ENCODE measurements around the gene GAMT. TPM values are rescaled to one million over a fixed set of nuclear protein-coding genes. Genes with fewer than 3 reads are reported as not detected.

The GAMT gene
- total RNA-seq, 1 donor from 2014 or later: 21.7 TPM

GRCh38 chr19:1377176-1377964 lies 24.0 kb downstream of the GAMT start:
- Mint-ChIP-seq H3K4me1 (ENCODE audit: low read depth) (no peaks in the 10 kb centered on the region), H3K27me3 (ENCODE audit: insufficient read depth) (peaks cover 2% of the 10 kb centered on the region), H3K36me3 (ENCODE audit: low read depth) (peaks cover 10% of the 10 kb centered on the region), H3K27ac (no peak overlapping the region), H3K9me3 (no peaks in the 10 kb centered on the region), H3K4me3 (no peak overlapping the region)
- DNase-seq (ENCODE audit: low spot score): no peak
- intact Hi-C loops (cut with micrococcal nuclease): no loop called here

- H3K27ac Mint-ChIP-seq: no peak overlapping the region
- peaks cover under 1% of the 10 kb centered on the region for H3K27me3 Mint-ChIP-seq (ENCODE audit: insufficient read depth)
Observed at GRCh38 chr19:1376415-1376805, 24.9 kb downstream of the GAMT start.

GRCh38 chr19:1374250-1374577 lies 27.1 kb downstream of the GAMT start:
- intact Hi-C loops (cut with micrococcal nuclease): no loop called here
- DNase-seq (ENCODE audit: low spot score): no peak
- Mint-ChIP-seq H3K27me3 (ENCODE audit: insufficient read depth) (no peaks in the 10 kb centered on the region), H3K36me3 (ENCODE audit: low read depth) (peaks cover 10% of the 10 kb centered on the region), H3K27ac (no peak overlapping the region), H3K9me3 (no peaks in the 10 kb centered on the region), H3K4me1 (ENCODE audit: low read depth) (no peaks in the 10 kb centered on the region), H3K4me3 (no peak overlapping the region)

More at GRCh38 chr19:1376415-1376805, 24.9 kb downstream of the GAMT start:
- H3K36me3 Mint-ChIP-seq (ENCODE audit: low read depth): peaks cover 10% of the 10 kb centered on the region
- H3K4me1 Mint-ChIP-seq (ENCODE audit: low read depth): no peaks in the 10 kb centered on the region
- H3K9me3 Mint-ChIP-seq: no peaks in the 10 kb centered on the region
- intact Hi-C loops (cut with micrococcal nuclease): no loop called here
- no peak overlapping the region for H3K4me3 Mint-ChIP-seq
- DNase-seq (ENCODE audit: low spot score): no peak

GRCh38 chr19:1373534-1374249 lies 27.6 kb downstream of the GAMT start:
- peaks cover 10% of the 10 kb centered on the region for H3K36me3 Mint-ChIP-seq (ENCODE audit: low read depth)
- H3K4me1 Mint-ChIP-seq (ENCODE audit: low read depth): no peaks in the 10 kb centered on the region
- no peak overlapping the region for H3K4me3 Mint-ChIP-seq
- no peaks in the 10 kb centered on the region for H3K27me3 Mint-ChIP-seq (ENCODE audit: insufficient read depth)
- no peaks in the 10 kb centered on the region for H3K9me3 Mint-ChIP-seq
- no peak for DNase-seq (ENCODE audit: low spot score)
- H3K27ac Mint-ChIP-seq: no peak overlapping the region
- intact Hi-C loops (cut with micrococcal nuclease): no loop called here

GRCh38 chr19:1373042-1373533 lies 28.3 kb downstream of the GAMT start:
- Mint-ChIP-seq H3K9me3 (no peaks in the 10 kb centered on the region), H3K4me1 (ENCODE audit: low read depth) (no peaks in the 10 kb centered on the region), H3K27ac (no peak overlapping the region), H3K4me3 (no peak overlapping the region), H3K36me3 (ENCODE audit: low read depth) (peaks cover 10% of the 10 kb centered on the region), H3K27me3 (ENCODE audit: insufficient read depth) (no peaks in the 10 kb centered on the region)
- DNase-seq (ENCODE audit: low spot score): no peak
- intact Hi-C loops (cut with micrococcal nuclease): no loop called here

GRCh38 chr19:1370579-1371361 lies 30.6 kb downstream of the GAMT start:
- DNase-seq (ENCODE audit: low spot score): no peak
- intact Hi-C loops (cut with micrococcal nuclease): no loop called here
- Mint-ChIP-seq H3K27ac (no peak overlapping the region), H3K27me3 (ENCODE audit: insufficient read depth) (no peaks in the 10 kb centered on the region), H3K36me3 (ENCODE audit: low read depth) (peaks cover 12% of the 10 kb centered on the region), H3K9me3 (no peaks in the 10 kb centered on the region), H3K4me1 (ENCODE audit: low read depth) (no peaks in the 10 kb centered on the region), H3K4me3 (no peak overlapping the region)

GRCh38 chr19:1369214-1369805 lies 32.0 kb downstream of the GAMT start:
- intact Hi-C loops (cut with micrococcal nuclease): no loop called here
- Mint-ChIP-seq H3K27me3 (ENCODE audit: insufficient read depth) (no peaks in the 10 kb centered on the region), H3K27ac (no peak overlapping the region), H3K4me3 (no peak overlapping the region), H3K4me1 (ENCODE audit: low read depth) (peaks cover 3% of the 10 kb centered on the region), H3K36me3 (ENCODE audit: low read depth) (peaks cover 10% of the 10 kb centered on the region), H3K9me3 (no peaks in the 10 kb centered on the region)
- DNase-seq (ENCODE audit: low spot score): no peak

GRCh38 chr19:1366899-1367870 lies 34.2 kb downstream of the GAMT start:
- Mint-ChIP-seq H3K4me3 (no peak overlapping the region), H3K27me3 (ENCODE audit: insufficient read depth) (no peaks in the 10 kb centered on the region), H3K9me3 (no peaks in the 10 kb centered on the region), H3K36me3 (ENCODE audit: low read depth) (peaks cover 7% of the 10 kb centered on the region), H3K4me1 (ENCODE audit: low read depth) (peaks cover 25% of the 10 kb centered on the region), H3K27ac (no peak overlapping the region)
- intact Hi-C loops (cut with micrococcal nuclease): no loop called here
- no peak for DNase-seq (ENCODE audit: low spot score)

- Mint-ChIP-seq H3K9me3 (no peaks in the 10 kb centered on the region), H3K4me3 (no peak overlapping the region), H3K27ac (no peak overlapping the region), H3K27me3 (ENCODE audit: insufficient read depth) (no peaks in the 10 kb centered on the region), H3K36me3 (ENCODE audit: low read depth) (peaks cover 10% of the 10 kb centered on the region), H3K4me1 (ENCODE audit: low read depth) (peaks cover 28% of the 10 kb centered on the region)
- intact Hi-C loops (cut with micrococcal nuclease): no loop called here
- DNase-seq (ENCODE audit: low spot score): no peak
Observed at GRCh38 chr19:1366296-1366695, 35.0 kb downstream of the GAMT start.

GRCh38 chr19:1365319-1366269 lies 35.7 kb downstream of the GAMT start:
- no peak for DNase-seq (ENCODE audit: low spot score)
- Mint-ChIP-seq H3K4me3 (no peak overlapping the region), H3K27me3 (ENCODE audit: insufficient read depth) (no peaks in the 10 kb centered on the region), H3K27ac (no peak overlapping the region), H3K4me1 (ENCODE audit: low read depth) (peaks cover 28% of the 10 kb centered on the region), H3K9me3 (no peaks in the 10 kb centered on the region), H3K36me3 (ENCODE audit: low read depth) (peaks cover 10% of the 10 kb centered on the region)
- intact Hi-C loops (cut with micrococcal nuclease): no loop called here

GRCh38 chr19:1364070-1364704 lies 37.2 kb downstream of the GAMT start:
- Mint-ChIP-seq H3K36me3 (ENCODE audit: low read depth) (peaks cover 15% of the 10 kb centered on the region), H3K4me3 (peak overlapping the region; percentile 55), H3K9me3 (no peaks in the 10 kb centered on the region), H3K4me1 (ENCODE audit: low read depth) (peaks cover 28% of the 10 kb centered on the region), H3K27me3 (ENCODE audit: insufficient read depth) (no peaks in the 10 kb centered on the region), H3K27ac (peak overlapping the region; percentile 71)
- DNase-seq (ENCODE audit: low spot score): no peak
- intact Hi-C loops (cut with micrococcal nuclease): loop anchor here (1.0 kb wide), 1 partner anchor 49 kb away; no protein-coding TSS in a partner anchor

All from activated T-helper 1 cell treated with anti-CD3 and anti-CD28 coated beads, Interleukin-12 subunit alpha, Interleukin-12 subunit beta, Interleukin-2, Interleukin-4 antibody, amounts not matched to agents 30 ng/mL and 10 ng/mL and 1 ng/mL, durations not matched to agents 14 hours and 24 hours and 36 hours (primary cell).